Measurements from ENCODE around the gene EMILIN1.

Gene EMILIN1

DNA sequence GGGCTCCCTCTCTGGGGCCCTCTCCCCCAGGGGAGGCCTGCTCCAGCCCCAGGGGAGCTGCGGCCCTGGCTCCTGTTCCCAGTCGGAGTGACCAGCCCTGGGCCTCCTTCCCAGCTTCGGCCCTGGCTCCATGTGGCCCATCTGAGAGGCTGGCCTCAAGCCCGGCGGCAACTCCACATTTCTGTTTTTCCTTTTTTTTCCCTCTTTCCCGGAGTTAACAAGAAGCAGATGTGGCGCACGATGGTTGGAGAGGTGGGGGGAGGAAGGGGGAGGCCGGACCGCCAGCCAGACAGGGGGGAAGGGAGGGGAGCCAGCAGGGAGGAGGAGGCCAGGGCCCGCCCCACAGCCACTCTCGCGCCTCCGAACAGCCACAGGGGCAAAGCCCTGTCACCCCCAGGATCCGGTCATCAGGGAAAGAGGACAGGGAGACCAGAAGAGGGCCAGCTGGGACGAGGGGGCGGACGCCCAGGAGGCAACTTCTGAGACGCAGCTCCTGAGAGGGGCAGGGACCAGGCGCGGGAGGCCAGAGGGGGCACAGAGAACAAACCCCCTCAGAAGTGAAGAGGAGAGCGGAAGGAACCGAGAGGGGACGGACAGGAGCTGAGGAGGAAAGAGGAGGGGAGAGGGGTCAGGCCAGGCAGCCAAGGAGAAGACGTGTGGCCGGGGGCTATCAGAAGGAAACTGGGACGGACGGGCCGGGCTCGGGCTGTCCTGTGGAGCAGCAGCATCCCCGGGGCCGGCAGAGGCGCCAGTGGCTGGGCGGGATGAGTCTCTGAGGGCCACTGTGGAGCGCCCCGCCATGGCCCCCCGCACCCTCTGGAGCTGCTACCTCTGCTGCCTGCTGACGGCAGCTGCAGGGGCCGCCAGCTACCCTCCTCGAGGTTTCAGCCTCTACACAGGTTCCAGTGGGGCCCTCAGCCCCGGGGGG lies at the start of gene EMILIN1:
Gene EMILIN1, plus strand, starts transcription at position 349 of the 928 bp plus-strand sequence. Its CDS starts 451 bp downstream, at position 800.
- TF ChIP-seq, protein P1, sequence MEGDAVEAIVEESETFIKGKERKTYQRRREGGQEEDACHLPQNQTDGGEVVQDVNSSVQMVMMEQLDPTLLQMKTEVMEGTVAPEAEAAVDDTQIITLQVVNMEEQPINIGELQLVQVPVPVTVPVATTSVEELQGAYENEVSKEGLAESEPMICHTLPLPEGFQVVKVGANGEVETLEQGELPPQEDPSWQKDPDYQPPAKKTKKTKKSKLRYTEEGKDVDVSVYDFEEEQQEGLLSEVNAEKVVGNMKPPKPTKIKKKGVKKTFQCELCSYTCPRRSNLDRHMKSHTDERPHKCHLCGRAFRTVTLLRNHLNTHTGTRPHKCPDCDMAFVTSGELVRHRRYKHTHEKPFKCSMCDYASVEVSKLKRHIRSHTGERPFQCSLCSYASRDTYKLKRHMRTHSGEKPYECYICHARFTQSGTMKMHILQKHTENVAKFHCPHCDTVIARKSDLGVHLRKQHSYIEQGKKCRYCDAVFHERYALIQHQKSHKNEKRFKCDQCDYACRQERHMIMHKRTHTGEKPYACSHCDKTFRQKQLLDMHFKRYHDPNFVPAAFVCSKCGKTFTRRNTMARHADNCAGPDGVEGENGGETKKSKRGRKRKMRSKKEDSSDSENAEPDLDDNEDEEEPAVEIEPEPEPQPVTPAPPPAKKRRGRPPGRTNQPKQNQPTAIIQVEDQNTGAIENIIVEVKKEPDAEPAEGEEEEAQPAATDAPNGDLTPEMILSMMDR (IDR thresholded peaks at IDR 0.05; ENCODE audit: low read depth, low read length): peak; percentile 2; the same call in 1 of the 2 replicates

DNA sequence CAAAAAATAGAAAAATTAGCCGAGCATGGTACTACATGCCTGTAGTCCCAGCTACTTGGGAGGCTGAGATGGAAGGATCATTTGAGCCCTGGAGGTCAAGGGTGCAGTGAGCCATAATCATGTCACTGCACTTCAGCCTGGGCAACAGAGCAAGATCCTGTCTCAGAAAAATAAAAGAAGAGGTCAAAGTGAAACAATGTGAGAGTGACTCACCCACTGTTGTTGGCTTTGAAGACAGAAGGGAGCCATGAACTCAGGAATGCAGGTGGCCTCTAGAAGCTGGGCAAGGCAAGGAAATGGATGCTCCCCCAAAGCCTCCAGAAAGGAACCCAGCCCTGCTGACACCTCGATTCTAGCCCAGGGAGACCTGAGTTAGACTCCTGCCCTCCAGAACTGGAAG lies 49.4 kb upstream of the EMILIN1 start:
- TF ChIP-seq, protein P1 (IDR thresholded peaks at IDR 0.05; ENCODE audit: low read depth, low read length): no peak
- no peak for DNase-seq (ENCODE audit: extremely low read depth, low read depth)

More for the DNA sequence above, at the start of gene EMILIN1:
- DNase-seq (ENCODE audit: extremely low read depth, low read depth): peak; percentile 93

DNA sequence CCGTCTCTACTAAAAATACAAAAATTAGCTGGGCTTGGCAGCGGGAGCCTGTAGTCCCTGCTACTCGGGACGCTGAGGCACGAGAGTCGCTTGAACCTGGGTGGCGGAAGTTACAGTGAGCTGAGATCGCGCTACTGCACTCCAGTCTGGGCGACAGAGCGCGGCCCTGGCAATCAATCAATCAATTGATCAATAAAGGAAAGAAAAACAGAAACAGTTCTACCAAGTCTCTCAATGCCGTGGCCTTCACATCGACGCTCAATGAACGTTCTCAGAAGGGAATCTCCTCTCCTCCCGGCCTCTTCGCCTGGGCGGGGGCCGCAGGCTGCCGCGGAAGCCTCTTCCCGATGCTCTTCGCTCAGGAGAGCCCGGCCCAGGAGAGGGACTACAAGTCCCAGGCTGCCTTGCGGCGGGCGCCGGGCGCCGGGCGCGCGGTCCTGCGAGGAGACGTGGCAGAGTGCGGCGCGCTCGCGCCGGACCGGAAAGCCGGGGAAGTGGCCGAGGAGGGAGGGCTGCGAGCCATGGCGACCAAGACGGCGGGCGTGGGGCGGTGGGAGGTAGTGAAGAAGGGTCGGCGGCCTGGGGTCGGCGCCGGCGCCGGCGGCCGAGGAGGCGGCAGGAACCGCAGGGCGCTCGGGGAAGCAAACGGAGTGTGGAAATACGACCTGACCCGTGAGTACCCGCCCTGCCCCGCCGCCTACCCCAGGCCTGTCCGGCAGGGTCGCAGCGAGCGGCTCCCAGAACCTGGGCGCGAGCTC lies 45.7 kb upstream of the EMILIN1 start, which contains the start of gene TMEM214:
Gene TMEM214, plus strand, starts transcription at position 471 of the 758 bp plus-strand sequence. Its CDS starts 51 bp downstream, at position 522.
- peak; percentile 73 for DNase-seq (ENCODE audit: extremely low read depth, low read depth)
- TF ChIP-seq, protein P1 (IDR thresholded peaks at IDR 0.05; ENCODE audit: low read depth, low read length): no peak

DNA sequence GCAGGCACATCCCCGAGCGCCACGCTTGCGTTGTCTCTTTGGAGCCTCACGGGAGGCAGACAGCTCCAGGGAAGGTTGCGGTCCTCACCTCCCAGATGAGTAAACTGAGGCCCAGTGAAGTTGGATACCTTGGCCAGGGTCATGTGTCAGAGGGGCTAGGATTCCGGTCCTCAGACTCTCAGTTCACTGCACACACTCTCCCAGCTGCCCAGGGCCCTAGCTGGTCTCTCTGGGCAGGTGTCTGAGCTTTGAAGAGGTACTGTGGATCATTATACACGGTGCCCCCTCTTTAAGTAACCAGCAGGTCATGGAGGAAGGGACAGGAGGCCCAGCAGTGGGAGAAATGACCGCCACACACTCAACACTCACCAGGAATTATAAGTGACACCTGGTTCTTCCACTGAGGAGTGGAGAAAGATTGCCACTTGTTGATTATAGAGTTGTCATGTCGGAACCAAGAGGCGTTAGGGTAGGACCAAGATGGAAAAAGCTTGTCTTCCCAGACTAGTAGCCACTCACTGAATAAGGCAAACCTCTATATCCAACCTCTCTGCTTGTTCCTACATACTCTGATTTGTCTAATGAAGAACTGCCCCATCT lies 45.1 kb upstream of the EMILIN1 start:
- TF ChIP-seq, protein P1 (IDR thresholded peaks at IDR 0.05; ENCODE audit: low read depth, low read length): no peak
- no peak for DNase-seq (ENCODE audit: extremely low read depth, low read depth)

DNA sequence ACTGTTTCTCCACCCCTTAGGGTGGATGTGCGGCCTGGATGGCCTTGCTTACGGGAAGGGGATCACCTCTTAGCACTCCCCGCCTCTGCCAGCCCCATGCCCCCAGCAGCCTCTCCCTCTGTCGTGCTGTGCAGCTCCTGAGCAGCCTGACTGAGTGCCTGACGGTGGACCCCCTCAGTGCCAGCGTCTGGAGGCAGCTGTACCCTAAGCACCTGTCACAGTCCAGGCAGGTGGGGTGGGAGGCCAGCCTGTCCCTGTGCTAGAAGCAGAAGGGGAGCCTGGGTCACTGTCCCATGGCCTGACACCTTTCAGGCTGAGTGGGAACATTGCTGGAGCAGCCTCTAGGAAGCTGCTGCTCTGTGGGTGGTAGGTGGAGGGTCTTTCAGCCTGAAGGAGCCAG lies 40.4 kb upstream of the EMILIN1 start:
- TF ChIP-seq, protein P1 (IDR thresholded peaks at IDR 0.05; ENCODE audit: low read depth, low read length): no peak
- DNase-seq (ENCODE audit: extremely low read depth, low read depth): no peak

DNA sequence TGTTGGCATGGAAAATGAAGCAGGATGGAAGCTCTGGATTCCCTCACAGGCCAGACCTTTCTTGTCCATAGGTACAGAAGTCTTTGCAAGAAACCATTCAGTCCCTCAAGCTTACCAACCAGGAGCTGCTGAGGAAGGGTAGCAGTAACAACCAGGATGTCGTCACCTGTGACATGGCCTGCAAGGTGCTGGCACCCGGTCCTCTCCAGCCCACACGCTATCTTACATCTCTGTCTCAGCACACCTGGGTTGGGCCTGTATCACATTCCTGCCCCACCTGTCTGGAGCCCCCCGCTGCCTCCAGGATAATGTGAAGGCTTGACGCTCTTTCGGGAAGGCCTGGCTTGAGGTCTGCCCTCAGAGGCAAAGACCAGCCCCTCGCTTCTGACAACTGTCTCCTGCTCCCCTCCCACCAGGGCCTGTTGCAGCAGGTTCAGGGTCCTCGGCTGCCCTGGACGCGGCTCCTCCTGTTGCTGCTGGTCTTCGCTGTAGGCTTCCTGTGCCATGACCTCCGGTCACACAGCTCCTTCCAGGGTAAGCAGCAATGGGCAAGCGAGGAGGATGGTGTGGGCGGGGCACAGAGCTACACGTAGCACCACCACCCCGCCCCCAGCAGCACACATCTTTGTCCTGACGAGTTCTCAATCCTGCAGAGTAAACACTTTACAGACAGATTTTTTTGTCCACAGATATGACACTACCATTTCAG lies 39.6 kb upstream of the EMILIN1 start:
- TF ChIP-seq, protein P1 (IDR thresholded peaks at IDR 0.05; ENCODE audit: low read depth, low read length): no peak

More for the DNA sequence above, 39.6 kb upstream of the EMILIN1 start:
- DNase-seq (ENCODE audit: extremely low read depth, low read depth): no peak
